Stimulated activated naive CD8-positive, alpha-beta T cell treated with anti-CD3 and anti-CD28 coated beads, Interleukin-15, Interleukin-2, amounts not matched to agents 100 ng/mL and 50 ng/mL, for 24 hours (primary cell): ENCODE data around the gene OR10H5.
A peak's percentile ranks its signal among the peaks of the same experiment; 100 is the strongest.
"Not testable (repeated sequence)": the region's sequence is repeated elsewhere in the genome, so short reads cannot be mapped to it uniquely, and the experiment has no call there.

Experiments used
- H3K27ac Mint-ChIP-seq: one replicate; pipeline ENCODE4 v1.8.0; 2021; ENCODE audit warnings: mild to moderate bottlenecking, mixed read lengths
- H3K27me3 Mint-ChIP-seq: one replicate; pipeline ENCODE4 v1.8.0; 2021; ENCODE audit warnings: mixed read lengths
- H3K36me3 Mint-ChIP-seq: one replicate; pipeline ENCODE4 v1.8.0; 2021; ENCODE audit warnings: low read depth, mixed read lengths
- H3K4me1 Mint-ChIP-seq: one replicate; pipeline ENCODE4 v1.8.0; 2021; ENCODE audit warnings: low read depth, mixed read lengths
- H3K4me3 Mint-ChIP-seq: one replicate; pipeline ENCODE4 v1.8.0; 2021; ENCODE audit warnings: mild to moderate bottlenecking, mixed read lengths
- H3K9me3 Mint-ChIP-seq: one replicate; pipeline ENCODE4 v1.8.0; 2021; ENCODE audit warnings: mixed read lengths

Gene OR10H5

DNA sequence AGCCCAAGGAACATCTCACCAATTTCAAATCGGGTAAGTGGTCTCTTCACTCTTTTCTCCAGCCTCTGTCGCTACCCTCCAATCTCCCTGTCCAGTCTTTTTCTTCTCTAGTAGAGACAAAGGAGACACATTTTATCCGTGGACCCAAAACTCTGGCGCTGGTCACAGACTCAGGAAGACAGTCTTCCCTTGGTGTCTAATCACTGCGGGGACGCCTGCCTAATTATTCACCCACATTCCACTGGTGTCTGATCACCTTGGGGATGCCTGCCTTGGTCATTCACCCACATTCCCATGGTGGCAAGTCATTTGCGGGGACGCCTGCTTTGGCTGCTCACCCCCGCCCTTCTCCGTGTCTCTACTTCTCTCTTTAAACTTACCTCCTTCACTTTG is 41.8 kb downstream of the OR10H5 start:
- H3K27me3 Mint-ChIP-seq = no peaks in the 10 kb centered on the region
- H3K9me3 Mint-ChIP-seq = no peaks in the 10 kb centered on the region
- H3K4me1 Mint-ChIP-seq = no peaks in the 10 kb centered on the region
- H3K36me3 Mint-ChIP-seq = no peaks in the 10 kb centered on the region
- H3K27ac Mint-ChIP-seq = no peak overlapping the region
- H3K4me3 Mint-ChIP-seq = no peak overlapping the region

DNA sequence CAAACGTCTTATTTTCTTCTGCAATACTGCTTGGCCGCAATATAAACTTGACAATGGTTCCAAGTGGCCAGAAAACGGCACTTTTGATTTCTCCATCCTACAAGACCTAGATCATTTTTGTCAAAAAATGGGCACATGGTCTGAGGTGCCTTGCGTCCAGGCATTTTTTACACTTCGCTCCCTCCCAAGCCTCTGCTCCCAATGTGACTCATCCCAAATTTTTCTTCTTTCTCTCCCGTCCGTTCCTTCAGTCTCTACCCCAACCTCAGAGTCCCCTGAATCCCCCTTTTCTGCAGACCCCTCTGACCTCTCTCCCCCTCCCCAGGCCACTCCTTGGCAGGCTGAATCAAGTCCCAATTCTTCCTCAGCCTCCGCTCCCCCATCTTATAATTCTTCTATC is 42.3 kb downstream of the OR10H5 start:
- no peaks in the 10 kb centered on the region for H3K9me3 Mint-ChIP-seq
- H3K36me3 Mint-ChIP-seq = no peaks in the 10 kb centered on the region
- H3K27me3 Mint-ChIP-seq = no peaks in the 10 kb centered on the region
- no peaks in the 10 kb centered on the region for H3K4me1 Mint-ChIP-seq
- H3K4me3 Mint-ChIP-seq = no peak overlapping the region
- no peak overlapping the region for H3K27ac Mint-ChIP-seq

DNA sequence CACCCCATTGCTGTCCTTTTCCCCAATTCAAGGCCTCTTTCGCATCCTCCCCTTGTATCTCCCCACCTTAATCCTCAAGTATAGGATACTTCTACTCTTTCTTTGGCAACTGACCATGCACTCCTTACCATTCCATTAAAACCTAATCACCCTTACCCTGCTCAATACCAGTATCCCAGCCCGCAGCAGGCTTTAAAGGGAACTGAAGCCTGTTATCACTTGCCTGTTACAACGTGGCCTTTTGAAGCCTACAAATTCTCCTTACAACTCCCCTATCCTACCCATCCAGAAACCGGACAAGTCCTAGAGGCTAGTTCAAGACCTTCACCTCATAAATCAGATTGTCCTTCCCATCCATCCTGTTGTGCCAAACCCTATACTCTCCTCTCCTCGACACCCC is 44.2 kb downstream of the OR10H5 start:
- H3K27me3 Mint-ChIP-seq = no peaks in the 10 kb centered on the region
- no peaks in the 10 kb centered on the region for H3K36me3 Mint-ChIP-seq
- no peak overlapping the region for H3K4me3 Mint-ChIP-seq
- no peaks in the 10 kb centered on the region for H3K9me3 Mint-ChIP-seq
- no peak overlapping the region for H3K27ac Mint-ChIP-seq
- peaks cover 12% of the 10 kb centered on the region for H3K4me1 Mint-ChIP-seq

DNA sequence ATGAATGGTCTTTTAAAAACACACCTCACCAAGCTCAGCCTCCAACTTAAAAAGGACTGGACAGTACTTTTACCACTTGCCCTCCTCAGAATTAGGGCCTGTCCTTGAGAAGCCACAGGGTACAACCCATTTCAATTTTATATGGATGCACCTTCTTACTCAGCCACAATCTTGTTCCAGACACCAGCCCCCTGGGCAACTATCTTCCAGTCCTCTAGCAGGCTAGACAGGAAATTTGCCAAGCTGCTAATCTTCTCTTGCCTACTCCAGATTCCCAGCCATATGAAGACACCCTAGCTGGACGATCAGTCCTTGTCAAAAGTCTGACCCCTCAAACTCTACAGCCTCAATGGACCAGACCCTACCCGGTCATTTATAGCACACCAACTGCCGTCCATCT is 46.8 kb downstream of the OR10H5 start:
- not testable (repeated sequence) for H3K27ac Mint-ChIP-seq, H3K27me3 Mint-ChIP-seq, H3K9me3 Mint-ChIP-seq, H3K4me3 Mint-ChIP-seq, H3K36me3 Mint-ChIP-seq
- H3K4me1 Mint-ChIP-seq = peaks cover 21% of the 10 kb centered on the region

DNA sequence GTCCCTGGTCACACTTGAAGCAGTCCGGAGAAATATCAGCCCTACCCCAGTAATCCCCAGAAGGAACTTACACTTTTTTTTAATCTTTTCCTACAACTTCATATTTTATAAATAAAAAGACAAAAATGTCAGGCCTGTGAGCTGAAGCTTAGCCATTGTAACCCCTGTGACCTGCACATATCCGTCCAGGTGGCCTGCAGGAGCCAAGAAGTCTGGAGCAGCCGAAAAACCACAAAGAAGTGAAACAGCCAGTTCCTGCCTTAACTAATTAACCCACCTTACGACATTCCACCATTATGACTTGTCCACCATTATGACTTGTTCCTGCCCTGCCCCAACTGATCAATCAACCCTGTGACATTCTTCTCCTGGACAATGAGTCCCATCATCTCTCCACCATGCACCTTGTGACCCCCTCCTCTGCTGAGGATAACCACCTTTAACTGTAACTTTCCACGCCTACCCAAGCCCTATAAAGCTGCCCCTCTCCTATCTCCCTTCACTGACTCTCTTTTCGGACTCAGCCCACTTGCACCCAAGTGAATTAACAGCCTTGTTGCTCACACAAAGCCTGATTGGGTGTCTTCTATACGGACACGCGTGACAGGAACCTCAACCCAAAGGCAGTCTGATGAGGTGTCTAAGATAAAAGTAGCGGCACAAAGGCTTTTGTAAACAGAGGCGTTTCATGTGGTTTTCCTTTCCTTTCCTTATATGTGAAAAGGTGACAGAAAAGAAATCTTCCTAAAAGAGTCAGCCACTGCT is 48.3 kb downstream of the OR10H5 start:
- H3K9me3 Mint-ChIP-seq, H3K27me3 Mint-ChIP-seq, H3K36me3 Mint-ChIP-seq: not testable (repeated sequence)
- H3K4me3 Mint-ChIP-seq = peak overlapping the region; percentile 96
- H3K4me1 Mint-ChIP-seq = peaks cover 21% of the 10 kb centered on the region
- peak overlapping the region; percentile 99 for H3K27ac Mint-ChIP-seq

DNA sequence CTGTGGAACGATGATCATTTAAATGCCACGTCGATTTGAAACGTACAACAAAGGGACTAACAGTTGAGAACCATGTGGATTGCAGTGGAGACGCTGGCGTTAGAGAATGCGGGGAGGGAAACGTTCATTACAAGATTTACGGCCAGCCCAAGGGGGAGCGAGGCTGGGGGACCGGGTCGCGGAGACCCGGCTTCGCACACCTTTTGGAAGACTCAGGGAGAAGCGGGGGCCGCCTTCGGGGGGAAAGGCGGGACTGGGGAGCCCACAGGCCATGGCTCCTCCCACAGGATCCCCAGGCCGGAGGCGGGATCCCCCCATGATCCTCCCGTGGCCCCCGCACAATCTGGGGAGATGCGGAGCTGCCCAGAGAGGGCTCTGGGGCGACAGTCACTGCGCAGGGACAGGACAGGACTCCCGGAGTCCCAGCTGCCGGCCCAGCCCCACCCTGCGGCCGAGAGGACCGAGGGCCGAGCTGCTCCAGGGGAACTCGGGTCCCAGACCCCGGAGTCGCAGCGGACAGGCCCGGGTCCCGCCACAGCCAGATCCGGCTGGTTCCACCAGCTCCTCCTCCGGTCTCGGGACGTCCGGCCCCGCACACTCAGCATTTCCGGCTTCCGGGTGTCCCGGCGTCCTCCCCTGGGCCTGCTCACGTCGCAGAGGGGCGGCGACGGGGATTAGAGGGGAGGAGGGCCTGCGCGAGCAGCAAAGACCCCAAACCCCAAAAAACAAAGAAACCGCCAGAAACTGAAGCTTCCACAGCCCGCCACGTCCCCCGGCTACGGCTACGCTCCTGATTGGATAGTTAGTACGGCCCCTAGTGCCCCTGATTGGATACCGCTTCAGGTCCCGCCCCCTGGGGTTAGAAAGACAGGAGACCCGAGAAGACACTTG is 49.1 kb downstream of the OR10H5 start:
- no peaks in the 10 kb centered on the region for H3K36me3 Mint-ChIP-seq
- no peaks in the 10 kb centered on the region for H3K9me3 Mint-ChIP-seq
- H3K27me3 Mint-ChIP-seq = no peaks in the 10 kb centered on the region
- peaks cover 21% of the 10 kb centered on the region for H3K4me1 Mint-ChIP-seq
- H3K4me3 Mint-ChIP-seq = peak overlapping the region; percentile 96
- peak overlapping the region; percentile 99 for H3K27ac Mint-ChIP-seq

DNA sequence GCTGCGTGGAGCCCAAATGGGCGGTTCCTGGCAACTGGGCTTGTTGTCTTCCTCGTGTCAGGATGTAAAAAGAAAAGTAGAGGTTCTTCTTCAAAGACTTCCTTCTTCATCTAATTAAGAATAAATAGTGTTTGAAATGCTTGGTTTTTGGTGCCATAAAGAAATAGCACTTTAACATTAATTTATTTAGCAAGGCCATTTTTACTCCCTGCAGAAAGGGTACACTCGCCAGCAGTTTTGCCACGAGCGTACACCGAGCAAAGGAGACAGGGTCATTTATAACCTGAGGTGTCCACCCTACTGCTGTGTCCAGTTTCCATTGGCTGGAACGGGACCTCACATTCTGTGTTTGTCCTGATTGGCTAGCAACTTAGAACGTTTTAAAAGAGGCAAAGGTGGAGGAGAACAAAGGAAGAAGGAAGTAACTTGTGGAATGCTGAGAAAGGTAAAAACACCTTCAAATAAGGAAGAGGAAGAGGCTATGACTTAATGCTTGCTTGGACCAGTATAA is 49.8 kb downstream of the OR10H5 start:
- H3K27me3 Mint-ChIP-seq = no peaks in the 10 kb centered on the region

DNA sequence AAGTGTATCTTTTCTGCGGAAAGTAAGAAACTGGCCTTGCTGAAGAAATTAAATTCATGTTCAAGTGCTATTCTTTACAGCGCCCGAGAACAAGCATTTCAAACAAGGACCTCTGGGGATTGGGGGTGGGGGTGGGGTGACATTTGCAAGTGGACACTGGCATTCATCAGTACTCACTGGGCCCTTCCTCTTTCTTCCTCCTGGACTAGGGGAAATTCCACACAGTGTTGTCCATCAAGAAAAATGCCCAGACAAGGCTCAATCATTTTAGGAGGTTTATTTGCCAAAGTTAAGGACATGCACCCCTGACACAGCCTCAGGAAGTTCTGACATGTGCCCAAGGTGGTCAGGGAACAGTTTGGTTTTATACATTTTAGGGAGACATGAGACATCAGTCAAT is 50.9 kb downstream of the OR10H5 start:
- H3K27ac Mint-ChIP-seq = no peak overlapping the region

More for the DNA sequence above, 49.8 kb downstream of the OR10H5 start:
- H3K36me3 Mint-ChIP-seq = no peaks in the 10 kb centered on the region
- H3K4me3 Mint-ChIP-seq = peak overlapping the region; percentile 96
- H3K27ac Mint-ChIP-seq = peak overlapping the region; percentile 99
- no peaks in the 10 kb centered on the region for H3K9me3 Mint-ChIP-seq
- peaks cover 21% of the 10 kb centered on the region for H3K4me1 Mint-ChIP-seq

DNA sequence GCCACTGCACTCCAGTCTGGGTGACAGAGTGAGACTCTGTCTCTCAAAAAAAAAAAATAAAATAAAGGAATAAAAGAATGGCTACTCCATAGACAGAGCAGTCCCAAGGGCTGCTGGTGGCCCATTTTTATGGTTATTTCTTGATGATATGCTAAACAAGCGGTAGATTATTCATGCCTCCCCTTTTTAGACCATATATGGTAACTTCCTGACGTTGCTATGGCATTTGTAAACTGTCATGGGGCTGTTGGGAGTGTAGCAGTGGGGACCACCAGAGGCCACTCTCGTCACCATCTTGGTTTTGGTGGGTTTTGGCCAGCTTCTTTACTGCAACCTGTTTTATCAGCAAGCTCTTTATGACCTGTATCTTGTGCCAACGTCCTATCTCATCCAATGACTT is 52.4 kb downstream of the OR10H5 start:
- H3K9me3 Mint-ChIP-seq, H3K4me3 Mint-ChIP-seq, H3K27me3 Mint-ChIP-seq, H3K36me3 Mint-ChIP-seq: not testable (repeated sequence)
- Mint-ChIP-seq H3K27ac (peak overlapping the region; percentile 46), H3K4me1 (peaks cover 35% of the 10 kb centered on the region)

More for the DNA sequence above, 50.9 kb downstream of the OR10H5 start:
- Mint-ChIP-seq H3K36me3 (no peaks in the 10 kb centered on the region), H3K9me3 (no peaks in the 10 kb centered on the region), H3K27me3 (no peaks in the 10 kb centered on the region), H3K4me3 (peak overlapping the region; percentile 21), H3K4me1 (peaks cover 24% of the 10 kb centered on the region)

DNA sequence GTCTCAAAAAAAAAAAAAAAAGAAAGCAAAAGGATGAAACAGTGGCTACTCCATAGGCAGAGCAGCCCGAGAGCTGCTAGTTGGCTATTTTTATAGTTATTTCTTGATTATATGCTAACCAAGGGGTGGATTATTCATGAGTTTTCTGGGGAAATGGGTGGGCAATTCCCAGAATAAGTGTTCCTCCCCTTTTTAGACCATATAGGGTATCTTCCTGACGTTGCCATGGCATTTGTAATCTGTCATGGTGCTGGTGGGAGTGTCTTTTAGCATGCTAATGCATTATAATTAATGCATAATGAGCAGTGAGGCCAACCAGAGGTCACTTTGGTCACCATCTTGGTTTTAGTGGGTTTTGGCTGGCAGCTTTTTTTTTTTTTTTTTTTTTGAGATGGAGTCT is 53.4 kb downstream of the OR10H5 start:
- no peak overlapping the region for H3K4me3 Mint-ChIP-seq
- no peaks in the 10 kb centered on the region for H3K27me3 Mint-ChIP-seq
- H3K4me1 Mint-ChIP-seq = peaks cover 30% of the 10 kb centered on the region
- H3K9me3 Mint-ChIP-seq = no peaks in the 10 kb centered on the region
- H3K36me3 Mint-ChIP-seq = no peaks in the 10 kb centered on the region
- H3K27ac Mint-ChIP-seq = no peak overlapping the region

DNA sequence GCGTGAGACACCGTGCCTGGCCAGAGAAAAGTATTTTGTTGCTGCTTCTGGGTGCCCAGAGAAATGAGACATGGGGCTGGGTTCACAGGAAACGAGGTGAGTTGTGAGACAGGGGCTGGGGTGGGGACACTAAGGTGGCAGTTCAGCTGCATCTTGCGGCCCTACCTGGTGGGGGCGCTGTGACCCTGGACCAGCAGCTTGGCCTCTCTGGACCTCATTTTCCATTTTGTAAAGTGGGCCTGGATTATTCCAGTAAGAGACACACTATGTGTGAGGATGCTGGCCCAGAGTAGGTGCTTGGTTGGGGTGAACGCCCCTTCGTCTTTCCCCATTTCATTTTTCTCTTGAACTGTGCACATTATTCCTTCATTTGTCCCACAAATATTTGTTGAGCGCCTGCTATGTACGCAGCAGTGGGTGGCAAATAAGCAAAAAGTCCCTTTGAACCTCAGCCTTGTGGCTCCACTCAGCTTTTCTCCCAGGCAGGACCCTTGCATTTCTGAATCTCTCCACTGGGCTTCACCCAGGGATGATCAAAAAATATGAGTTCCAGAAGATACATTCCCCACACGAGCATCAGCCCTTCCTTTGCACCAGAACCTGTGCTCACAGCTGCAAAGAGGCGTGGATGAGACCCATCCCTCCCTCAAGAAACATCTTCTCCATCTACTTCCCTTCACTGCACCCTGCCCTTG is 54.6 kb downstream of the OR10H5 start:
- no peaks in the 10 kb centered on the region for H3K9me3 Mint-ChIP-seq
- peaks cover 28% of the 10 kb centered on the region for H3K4me1 Mint-ChIP-seq
- no peak overlapping the region for H3K4me3 Mint-ChIP-seq
- H3K27ac Mint-ChIP-seq = peak overlapping the region; percentile 23
- H3K27me3 Mint-ChIP-seq = no peaks in the 10 kb centered on the region
- H3K36me3 Mint-ChIP-seq = no peaks in the 10 kb centered on the region

DNA sequence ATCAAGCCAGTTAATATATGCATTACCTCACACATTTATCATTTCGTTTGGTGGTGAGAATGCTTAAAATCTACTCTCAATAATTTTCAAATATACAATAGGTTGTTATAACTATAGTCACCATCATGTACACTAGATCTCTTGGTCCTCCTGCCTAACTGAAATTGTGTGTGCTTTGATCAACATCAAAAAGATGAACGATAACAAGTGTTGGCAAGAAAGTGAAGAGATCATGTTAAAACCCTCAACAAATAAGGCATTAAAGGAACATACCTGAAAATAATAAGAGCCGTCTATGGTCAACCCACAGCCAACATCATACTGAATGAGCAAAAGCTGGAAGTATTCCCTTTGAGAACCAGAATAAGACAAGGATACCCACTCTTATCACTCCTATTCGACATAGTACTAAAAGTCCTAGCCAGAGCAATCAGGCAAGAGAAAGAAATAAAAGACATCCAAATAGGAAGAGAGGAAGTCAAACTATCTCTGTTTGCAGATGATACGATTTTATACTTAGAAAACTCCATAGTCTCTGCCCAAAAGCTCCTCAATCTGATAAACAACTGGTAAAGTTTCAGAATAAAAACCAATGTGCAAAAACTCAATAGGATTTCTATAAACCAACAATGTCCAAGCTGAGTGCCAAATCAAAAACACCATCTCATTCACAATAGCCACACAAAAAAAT is 55.9 kb downstream of the OR10H5 start:
- H3K9me3 Mint-ChIP-seq = no peaks in the 10 kb centered on the region
- H3K4me3 Mint-ChIP-seq = no peak overlapping the region
- no peak overlapping the region for H3K27ac Mint-ChIP-seq
- H3K27me3 Mint-ChIP-seq = no peaks in the 10 kb centered on the region
- H3K36me3 Mint-ChIP-seq = no peaks in the 10 kb centered on the region
- H3K4me1 Mint-ChIP-seq = peaks cover 19% of the 10 kb centered on the region

DNA sequence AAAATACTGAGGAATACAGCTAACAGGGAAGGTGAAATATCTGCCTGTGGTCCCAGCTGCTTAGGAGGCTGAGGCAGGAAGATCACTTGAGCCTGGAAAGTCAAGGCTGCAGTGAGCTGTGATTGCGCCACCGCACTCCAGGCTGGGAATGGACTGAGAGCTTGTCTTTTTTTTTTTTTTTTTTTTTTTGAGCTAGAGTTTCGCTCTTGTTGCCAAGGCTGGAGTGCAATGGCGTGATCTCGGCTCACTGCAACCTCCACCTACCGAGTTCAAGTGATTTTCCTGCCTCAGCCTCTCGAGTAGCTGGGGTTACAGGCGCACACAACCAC is 56.4 kb downstream of the OR10H5 start:
- not testable (repeated sequence) for H3K27me3 Mint-ChIP-seq, H3K36me3 Mint-ChIP-seq, H3K4me3 Mint-ChIP-seq, H3K27ac Mint-ChIP-seq, H3K9me3 Mint-ChIP-seq
- peaks cover 19% of the 10 kb centered on the region for H3K4me1 Mint-ChIP-seq

DNA sequence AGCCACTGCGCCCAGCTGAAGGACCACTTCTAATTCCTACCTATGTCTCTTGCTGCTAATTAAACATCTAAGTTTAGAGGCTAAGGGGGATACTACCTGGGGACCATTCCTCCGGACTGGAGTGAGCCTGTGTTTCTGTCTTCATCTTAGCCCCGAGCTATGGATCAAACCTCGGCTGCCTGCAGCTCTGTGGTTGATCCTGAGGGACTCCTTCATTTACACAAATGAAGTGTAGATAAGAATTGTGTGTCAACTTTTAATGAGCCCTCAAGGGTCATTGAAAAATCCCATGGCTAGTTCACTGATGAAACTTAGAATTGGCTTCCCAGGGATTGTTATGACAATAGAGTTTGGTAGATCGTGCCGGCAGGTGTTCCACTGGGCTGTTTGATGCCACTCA is 59.5 kb downstream of the OR10H5 start:
- Mint-ChIP-seq H3K36me3 (no peaks in the 10 kb centered on the region), H3K9me3 (no peaks in the 10 kb centered on the region), H3K4me1 (peaks cover 19% of the 10 kb centered on the region), H3K4me3 (no peak overlapping the region), H3K27me3 (no peaks in the 10 kb centered on the region), H3K27ac (no peak overlapping the region)
